Fibroblast of pulmonary artery (primary cell): ENCODE measurements around the gene TMEM269.

Source experiments
- DNase-seq: peaks from one replicate; pipeline ENCODE4 v3.0.0-alpha.2; 2010; ENCODE audit warnings: low read depth
- H3K4me3 ChIP-seq: replicated peaks from 2 replicates; pipeline ENCODE4 v1.5.1; 2011; ENCODE audit warnings: low read depth, mild to moderate bottlenecking, control low read depth, low read length, moderate library complexity
- TF ChIP-seq, protein P1 (sequence below): IDR thresholded peaks from 2 replicates; pipeline ENCODE4 v1.5.1; 2011; ENCODE audit warnings: mild to moderate bottlenecking, control low read depth, low read length, inconsistent platforms; ENCODE audit errors: missing control alignments

The TMEM269 gene

DNA sequence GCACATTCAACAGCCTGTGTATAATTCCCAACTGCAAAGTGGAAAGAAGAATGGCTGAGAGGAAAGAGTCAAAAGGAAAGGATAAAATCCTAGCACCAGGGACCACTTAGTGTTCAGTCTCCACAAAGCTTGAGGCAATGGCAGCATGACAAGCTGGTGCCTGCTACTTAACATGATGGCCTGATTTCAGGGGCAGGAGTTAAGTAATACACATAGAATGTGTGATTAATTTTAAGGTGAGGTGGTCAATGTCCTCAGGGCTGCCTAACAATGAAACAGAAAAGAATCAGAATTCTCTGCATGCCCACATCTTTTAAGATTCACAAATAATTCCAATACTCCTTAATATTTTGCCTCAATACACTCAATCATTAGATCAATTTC lies 26.9 kb upstream of the TMEM269 start:
- TF ChIP-seq, protein P1, sequence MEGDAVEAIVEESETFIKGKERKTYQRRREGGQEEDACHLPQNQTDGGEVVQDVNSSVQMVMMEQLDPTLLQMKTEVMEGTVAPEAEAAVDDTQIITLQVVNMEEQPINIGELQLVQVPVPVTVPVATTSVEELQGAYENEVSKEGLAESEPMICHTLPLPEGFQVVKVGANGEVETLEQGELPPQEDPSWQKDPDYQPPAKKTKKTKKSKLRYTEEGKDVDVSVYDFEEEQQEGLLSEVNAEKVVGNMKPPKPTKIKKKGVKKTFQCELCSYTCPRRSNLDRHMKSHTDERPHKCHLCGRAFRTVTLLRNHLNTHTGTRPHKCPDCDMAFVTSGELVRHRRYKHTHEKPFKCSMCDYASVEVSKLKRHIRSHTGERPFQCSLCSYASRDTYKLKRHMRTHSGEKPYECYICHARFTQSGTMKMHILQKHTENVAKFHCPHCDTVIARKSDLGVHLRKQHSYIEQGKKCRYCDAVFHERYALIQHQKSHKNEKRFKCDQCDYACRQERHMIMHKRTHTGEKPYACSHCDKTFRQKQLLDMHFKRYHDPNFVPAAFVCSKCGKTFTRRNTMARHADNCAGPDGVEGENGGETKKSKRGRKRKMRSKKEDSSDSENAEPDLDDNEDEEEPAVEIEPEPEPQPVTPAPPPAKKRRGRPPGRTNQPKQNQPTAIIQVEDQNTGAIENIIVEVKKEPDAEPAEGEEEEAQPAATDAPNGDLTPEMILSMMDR, result no peak
- no peak for DNase-seq
- H3K4me3 ChIP-seq, result no peak overlapping the region

DNA sequence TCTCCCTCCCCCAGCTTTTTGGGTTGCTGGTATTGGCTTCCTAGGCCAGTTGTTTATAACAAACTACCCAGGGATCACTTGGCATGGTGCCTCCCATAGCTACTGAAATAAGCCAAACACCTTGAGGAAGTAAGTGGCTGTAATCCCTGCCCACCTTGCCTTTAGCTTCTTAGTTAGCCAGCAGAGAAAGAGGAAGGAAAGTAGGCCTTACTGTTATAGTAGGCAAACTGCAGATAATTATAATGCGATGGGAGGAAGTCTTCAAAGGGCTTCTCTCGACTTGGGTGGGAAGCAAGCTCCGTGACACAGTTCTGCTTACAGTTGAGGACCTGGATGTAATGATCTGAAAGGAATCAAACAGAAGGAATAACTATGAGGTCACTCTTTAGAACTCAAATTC lies 26.1 kb upstream of the TMEM269 start:
- DNase-seq, result no peak
- TF ChIP-seq, protein P1, result no peak

DNA sequence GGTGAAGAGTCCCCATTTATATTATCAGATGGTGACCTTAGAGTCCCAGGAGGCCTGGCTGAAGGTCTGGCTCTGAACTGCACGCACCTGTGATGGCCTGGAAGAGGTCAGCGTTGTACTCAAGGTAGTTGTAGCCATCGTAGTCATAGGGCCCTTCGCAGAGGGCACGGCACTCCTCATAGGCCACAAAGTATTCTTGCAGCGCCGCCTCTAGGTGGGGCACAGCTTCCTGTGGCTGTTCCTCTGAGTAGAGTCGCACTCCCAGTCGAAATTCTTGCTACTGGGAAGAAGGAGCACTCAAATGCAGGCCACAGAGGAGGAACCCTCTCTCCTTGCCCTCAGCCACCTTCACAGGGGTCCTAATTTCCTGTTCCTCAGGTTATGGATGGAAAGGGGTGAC lies 25.7 kb upstream of the TMEM269 start:
- no peak for DNase-seq
- TF ChIP-seq, protein P1, result no peak
- H3K4me3 ChIP-seq, result no peak overlapping the region

More for the DNA sequence above, 26.1 kb upstream of the TMEM269 start:
- no peak overlapping the region for H3K4me3 ChIP-seq

DNA sequence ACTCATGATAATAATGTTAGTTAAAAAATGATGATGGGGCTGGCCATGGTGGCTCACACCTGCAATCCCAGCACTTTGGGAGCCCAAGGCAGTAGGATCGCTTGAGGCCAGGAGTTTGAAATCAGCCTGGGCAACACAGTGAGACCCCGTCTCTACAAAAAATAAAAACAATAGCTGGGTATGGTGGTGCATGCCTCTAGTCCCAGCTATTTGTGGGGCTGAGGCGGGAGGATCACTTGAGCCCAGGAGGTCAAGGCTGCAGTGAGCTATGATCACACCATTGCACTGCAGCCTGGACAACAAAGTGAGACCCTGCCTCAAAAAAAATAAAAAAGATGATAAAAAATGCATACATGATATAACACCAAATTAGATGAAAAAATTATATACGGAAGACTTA lies 23.2 kb upstream of the TMEM269 start:
- H3K4me3 ChIP-seq, result no peak overlapping the region
- TF ChIP-seq, protein P1, result no peak
- no peak for DNase-seq

DNA sequence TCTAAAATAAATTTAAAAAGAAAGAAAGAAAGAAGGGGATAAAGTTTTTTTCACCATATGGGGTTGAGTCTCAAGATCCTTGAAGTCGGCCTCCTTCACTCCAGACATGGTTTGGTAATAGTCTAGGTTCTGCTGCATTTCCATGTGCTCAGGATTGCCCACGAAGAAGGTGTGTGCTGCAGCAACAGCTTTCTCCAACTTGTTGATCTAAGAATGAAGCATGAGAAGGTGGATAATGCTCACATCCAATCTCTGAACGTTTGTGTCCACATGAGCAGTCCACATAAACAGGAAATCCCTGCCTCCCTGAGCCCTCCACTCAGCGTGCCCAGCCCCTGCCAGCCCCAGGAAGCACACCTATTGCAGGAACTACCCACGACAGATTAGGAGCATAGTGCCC lies 22.5 kb upstream of the TMEM269 start:
- no peak overlapping the region for H3K4me3 ChIP-seq
- TF ChIP-seq, protein P1, result no peak
- DNase-seq, result no peak

DNA sequence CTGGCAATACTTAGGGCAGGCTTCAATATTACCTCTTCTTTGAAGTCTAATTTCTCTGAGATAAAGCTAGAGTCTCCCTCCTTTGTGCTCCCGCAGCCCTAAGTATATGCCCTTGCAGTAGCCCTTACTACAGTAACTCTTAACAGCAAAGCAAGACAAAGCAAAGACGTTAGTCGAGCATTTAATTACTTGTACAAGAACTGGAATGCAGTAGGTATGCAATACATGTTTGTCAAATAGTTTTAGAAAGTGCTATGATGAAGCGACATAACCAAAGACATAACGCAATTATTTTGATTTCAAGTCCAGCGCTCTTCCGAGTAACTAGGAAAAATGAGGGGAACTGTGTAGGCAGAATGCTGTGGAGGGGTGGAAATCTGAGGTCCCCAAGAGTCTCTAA lies 19.5 kb upstream of the TMEM269 start:
- DNase-seq, result peak; percentile 26
- peak overlapping the region; percentile 94 for H3K4me3 ChIP-seq
- TF ChIP-seq, protein P1, result no peak
